Effector memory CD4-positive, alpha-beta T cell (primary cell): ENCODE measurements around the gene TRPM3.

Experiments used
- DNase-seq, 3 donors: peaks; one replicate each; pipeline ENCODE4 v3.0.0-alpha.2; 2020
- H3K27ac ChIP-seq: 2 replicates; pipeline ENCODE4 v1.7.0; 2013; ENCODE audit warnings: mild to moderate bottlenecking, low read length, moderate library complexity; ENCODE audit not compliant: insufficient read depth, poor library complexity, severe bottlenecking
- H3K27me3 ChIP-seq: replicated peaks from 2 replicates; pipeline ENCODE4 v1.7.0; 2013; ENCODE audit warnings: mild to moderate bottlenecking, low read length; ENCODE audit not compliant: insufficient read depth, control insufficient read depth, poor library complexity, severe bottlenecking
- H3K36me3 ChIP-seq: 2 replicates; pipeline ENCODE4 v1.7.0; 2013; ENCODE audit warnings: mild to moderate bottlenecking, low read length, moderate library complexity; ENCODE audit not compliant: control insufficient read depth, insufficient read depth
- H3K4me1 ChIP-seq: 2 replicates; pipeline ENCODE4 v1.7.0; 2013; ENCODE audit warnings: low read length, mild to moderate bottlenecking; ENCODE audit not compliant: control insufficient read depth, insufficient read depth, poor library complexity, severe bottlenecking
- H3K4me3 ChIP-seq: 2 replicates; pipeline ENCODE4 v1.7.0; 2013; ENCODE audit warnings: low read length, low read depth, mild to moderate bottlenecking; ENCODE audit not compliant: insufficient read depth, poor library complexity, severe bottlenecking
- H3K9me3 ChIP-seq: 2 replicates; pipeline ENCODE4 v1.7.0; 2013; ENCODE audit warnings: mild to moderate bottlenecking, low read length, moderate library complexity; ENCODE audit not compliant: control insufficient read depth

TRPM3 gene

GRCh38 chr9:70549926-70550325, 571.5 kb downstream of the TRPM3 start:
- Histone ChIP-seq H3K9me3 (no peaks in the 10 kb centered on the region), H3K27ac (no peak overlapping the region), H3K36me3 (no peaks in the 10 kb centered on the region), H3K4me1 (no peaks in the 10 kb centered on the region), H3K4me3 (no peak overlapping the region), H3K27me3 (no peaks in the 10 kb centered on the region)
- no peak for DNase-seq

- H3K27me3 ChIP-seq, result no peaks in the 10 kb centered on the region
- no peak for DNase-seq
- no peak overlapping the region for H3K27ac ChIP-seq
- H3K9me3 ChIP-seq, result no peaks in the 10 kb centered on the region
- H3K36me3 ChIP-seq, result no peaks in the 10 kb centered on the region
- no peak overlapping the region for H3K4me3 ChIP-seq
- no peaks in the 10 kb centered on the region for H3K4me1 ChIP-seq
Observed at GRCh38 chr9:70542311-70542931, 579.0 kb downstream of the TRPM3 start.

DNA sequence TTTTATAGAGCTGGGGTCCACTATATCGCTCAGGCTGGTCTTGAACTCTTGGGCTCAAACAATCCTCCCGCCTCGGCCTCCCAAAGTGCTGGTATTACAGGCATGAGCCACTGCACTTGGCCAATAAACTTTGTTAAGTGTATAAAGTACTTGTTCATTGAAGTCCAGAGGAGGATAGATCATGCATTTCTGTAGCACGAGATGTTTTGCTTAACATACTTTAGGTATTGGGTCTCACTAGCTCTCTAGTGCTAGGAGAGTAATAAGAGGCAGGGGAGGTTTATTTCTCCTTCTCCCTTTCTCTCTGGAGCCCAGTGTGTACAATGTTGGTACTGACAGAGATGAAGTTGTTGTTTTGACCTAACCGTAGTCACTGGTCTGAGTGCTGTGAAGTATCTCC, 581.4 kb downstream of the TRPM3 start:
- no peak for DNase-seq
- H3K4me1 ChIP-seq, result no peaks in the 10 kb centered on the region
- no peaks in the 10 kb centered on the region for H3K27me3 ChIP-seq
- no peaks in the 10 kb centered on the region for H3K9me3 ChIP-seq
- no peaks in the 10 kb centered on the region for H3K36me3 ChIP-seq
- no peak overlapping the region for H3K4me3 ChIP-seq
- H3K27ac ChIP-seq, result no peak overlapping the region

GRCh38 chr9:70539526-70539925, 581.9 kb downstream of the TRPM3 start:
- Histone ChIP-seq H3K36me3 (no peaks in the 10 kb centered on the region), H3K9me3 (no peaks in the 10 kb centered on the region), H3K27ac (no peak overlapping the region), H3K27me3 (no peaks in the 10 kb centered on the region), H3K4me3 (no peak overlapping the region), H3K4me1 (no peaks in the 10 kb centered on the region)
- no peak for DNase-seq

DNA sequence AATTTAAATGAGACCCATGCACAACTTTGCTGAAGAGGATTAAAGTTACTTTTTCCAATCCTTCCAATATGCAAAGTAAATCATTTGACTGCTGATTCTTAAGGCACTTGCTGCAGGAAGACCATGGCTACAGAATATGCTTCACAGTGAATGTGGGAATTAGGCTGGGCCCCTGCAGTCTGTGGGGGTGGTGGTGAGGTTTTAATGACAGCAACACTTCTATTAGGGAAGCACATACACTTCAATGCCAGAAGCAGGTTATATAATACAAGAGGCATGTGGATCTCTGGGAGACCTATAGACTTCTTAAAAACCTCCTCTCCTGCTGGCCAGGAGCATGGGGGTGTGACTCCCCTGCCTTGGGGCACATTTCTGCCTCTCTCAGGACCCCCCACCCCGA, 582.4 kb downstream of the TRPM3 start:
- DNase-seq, result no peak
- Histone ChIP-seq H3K27me3 (no peaks in the 10 kb centered on the region), H3K4me3 (no peak overlapping the region), H3K4me1 (no peaks in the 10 kb centered on the region), H3K27ac (no peak overlapping the region), H3K9me3 (no peaks in the 10 kb centered on the region), H3K36me3 (no peaks in the 10 kb centered on the region)

DNA sequence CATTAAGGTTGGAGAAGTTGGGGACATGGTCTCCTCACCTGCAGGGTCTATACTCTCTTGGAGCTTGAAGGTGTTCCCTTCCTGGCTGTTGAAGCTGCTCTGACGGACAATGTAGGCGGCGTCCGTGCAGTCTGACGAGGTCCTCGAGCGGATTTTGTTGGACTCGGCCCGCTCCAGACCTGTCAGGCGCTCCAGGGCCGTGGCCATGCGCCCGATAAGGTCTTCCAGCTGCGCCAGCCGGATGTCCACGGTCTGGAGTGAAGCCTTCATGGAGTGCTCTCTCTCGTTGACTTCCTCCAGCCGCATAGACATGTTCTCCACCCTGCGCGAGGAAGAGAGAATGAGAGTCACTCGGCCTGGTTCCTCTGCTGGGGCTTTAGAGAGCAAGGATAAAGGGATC, 584.3 kb downstream of the TRPM3 start:
- no peak overlapping the region for H3K4me3 ChIP-seq
- no peaks in the 10 kb centered on the region for H3K36me3 ChIP-seq
- no peak for DNase-seq

GRCh38 chr9:70535546-70536323, 585.7 kb downstream of the TRPM3 start:
- H3K4me1 ChIP-seq, result no peaks in the 10 kb centered on the region
- no peaks in the 10 kb centered on the region for H3K36me3 ChIP-seq
- no peaks in the 10 kb centered on the region for H3K27me3 ChIP-seq
- no peaks in the 10 kb centered on the region for H3K9me3 ChIP-seq
- DNase-seq, result no peak
- no peak overlapping the region for H3K4me3 ChIP-seq
- H3K27ac ChIP-seq, result no peak overlapping the region

More for the DNA sequence above, 584.3 kb downstream of the TRPM3 start:
- Histone ChIP-seq H3K4me1 (no peaks in the 10 kb centered on the region), H3K27me3 (no peaks in the 10 kb centered on the region), H3K9me3 (no peaks in the 10 kb centered on the region), H3K27ac (no peak overlapping the region)

DNA sequence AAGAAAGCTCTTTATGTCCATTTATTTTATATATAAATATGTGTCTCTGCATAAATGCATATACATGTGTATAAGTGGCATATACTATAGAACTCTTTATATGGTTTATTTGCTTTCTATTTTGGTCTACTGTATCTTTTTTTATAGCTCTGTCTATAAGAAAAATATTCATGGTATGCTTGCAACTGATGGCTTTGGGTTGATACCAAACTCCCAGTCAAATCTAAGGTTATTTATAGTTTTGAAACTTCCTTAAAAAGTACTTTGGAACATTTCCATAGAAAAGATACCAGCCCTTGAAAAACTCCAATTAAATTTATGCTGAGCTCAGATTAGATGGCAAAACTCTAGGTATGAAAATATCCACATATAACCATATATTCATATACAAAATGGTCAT, 587.0 kb downstream of the TRPM3 start:
- Histone ChIP-seq H3K27me3 (no peaks in the 10 kb centered on the region), H3K36me3 (no peaks in the 10 kb centered on the region), H3K4me3 (no peak overlapping the region), H3K9me3 (no peaks in the 10 kb centered on the region), H3K27ac (no peak overlapping the region), H3K4me1 (no peaks in the 10 kb centered on the region)
- no peak for DNase-seq

DNA sequence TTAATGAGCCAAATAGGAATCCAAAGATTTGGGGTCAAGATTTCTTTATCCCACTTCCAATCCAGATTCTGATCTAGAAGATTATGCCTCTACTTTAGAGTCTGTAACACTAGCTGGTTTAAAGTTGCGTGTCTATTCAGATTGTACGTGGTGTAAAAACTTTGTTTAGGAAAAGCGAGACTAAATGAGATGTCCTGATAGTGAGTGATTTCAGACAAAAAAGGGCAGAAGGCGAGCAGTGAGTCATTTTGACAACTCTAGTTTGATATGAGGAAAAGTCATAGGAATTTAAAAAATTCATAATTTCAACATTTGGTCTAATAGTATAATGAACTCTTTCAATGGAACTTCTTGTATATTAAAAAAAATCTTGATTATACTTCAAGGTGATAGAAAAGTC, 587.4 kb downstream of the TRPM3 start:
- Histone ChIP-seq H3K4me3 (no peak overlapping the region), H3K36me3 (no peaks in the 10 kb centered on the region), H3K27ac (no peak overlapping the region), H3K27me3 (no peaks in the 10 kb centered on the region), H3K9me3 (no peaks in the 10 kb centered on the region), H3K4me1 (no peaks in the 10 kb centered on the region)
- DNase-seq, result no peak

GRCh38 chr9:70533492-70533891, 587.9 kb downstream of the TRPM3 start:
- H3K36me3 ChIP-seq, result no peaks in the 10 kb centered on the region
- no peak overlapping the region for H3K27ac ChIP-seq
- no peak for DNase-seq
- no peaks in the 10 kb centered on the region for H3K4me1 ChIP-seq
- no peaks in the 10 kb centered on the region for H3K27me3 ChIP-seq
- no peaks in the 10 kb centered on the region for H3K9me3 ChIP-seq
- H3K4me3 ChIP-seq, result no peak overlapping the region
